H9 (cell line): ENCODE data around the gene URAD. TPM values are rescaled to one million over a fixed set of nuclear protein-coding genes. Genes with fewer than 3 reads are reported as not detected.

Experiments used
- DNase-seq: peaks from one replicate; pipeline ENCODE4 v3.0.0-alpha.2; 2017
- H2AFZ ChIP-seq: one replicate; pipeline ENCODE4 v1.6.1; 2013; ENCODE audit warnings: mild to moderate bottlenecking, low read length, control low read depth, moderate library complexity
- H2AK5ac ChIP-seq: 2 replicates; pipeline ENCODE4 v1.6.1; 2013; ENCODE audit warnings: low read length, control low read depth, mixed read lengths; ENCODE audit not compliant: insufficient read length
- H2BK120ac ChIP-seq: one replicate; pipeline ENCODE4 v1.6.1; 2013; ENCODE audit warnings: low read depth, mild to moderate bottlenecking, low read length, control low read depth, inconsistent platforms; ENCODE audit not compliant: poor library complexity, severe bottlenecking
- H2BK12ac ChIP-seq: 2 replicates; pipeline ENCODE4 v1.6.1; 2013; ENCODE audit warnings: low read length, control low read depth, mixed read lengths, low read depth; ENCODE audit not compliant: insufficient read length
- H2BK15ac ChIP-seq: 2 replicates; pipeline ENCODE4 v1.6.1; 2013; ENCODE audit warnings: low read depth, low read length, control low read depth
- H2BK20ac ChIP-seq: one replicate; pipeline ENCODE4 v1.6.1; 2013; ENCODE audit warnings: low read depth, mild to moderate bottlenecking, low read length, control low read depth, inconsistent platforms; ENCODE audit not compliant: poor library complexity, severe bottlenecking
- H2BK5ac ChIP-seq: 2 replicates; pipeline ENCODE4 v1.6.1; 2013; ENCODE audit warnings: low read length, control low read depth, mixed read lengths; ENCODE audit not compliant: insufficient read length
- H3K14ac ChIP-seq: 2 replicates; pipeline ENCODE4 v1.6.1; 2013; ENCODE audit warnings: low read length, control low read depth; ENCODE audit not compliant: insufficient read depth
- H3K18ac ChIP-seq: 2 replicates; pipeline ENCODE4 v1.6.1; 2013; ENCODE audit warnings: low read depth, mild to moderate bottlenecking, mixed read lengths, low read length, control low read depth; ENCODE audit not compliant: insufficient read length
- H3K23ac ChIP-seq: 2 replicates; pipeline ENCODE4 v1.6.1; 2013; ENCODE audit warnings: low read length, control low read depth, mixed read lengths, low read depth; ENCODE audit not compliant: insufficient read length
- H3K23me2 ChIP-seq: 2 replicates; pipeline ENCODE4 v1.6.1; 2013; ENCODE audit warnings: low read depth, mild to moderate bottlenecking, mixed read lengths, low read length, control low read depth; ENCODE audit not compliant: insufficient read length, poor library complexity, severe bottlenecking
- H3K27ac ChIP-seq: 2 replicates; pipeline ENCODE4 v1.5.1; 2013; ENCODE audit warnings: low read length, control low read depth, mixed read lengths, low read depth; ENCODE audit not compliant: insufficient read length
- H3K27me3 ChIP-seq: 2 replicates; pipeline ENCODE4 v1.6.1; 2013; ENCODE audit warnings: low read length, control low read depth, inconsistent platforms; ENCODE audit not compliant: insufficient read depth
- H3K4ac ChIP-seq: 2 replicates; pipeline ENCODE4 v1.6.1; 2013; ENCODE audit warnings: low read depth, mild to moderate bottlenecking, control low read depth, inconsistent platforms, low read length, moderate library complexity
- H3K4me1 ChIP-seq: 2 replicates; pipeline ENCODE4 v1.6.1; 2013; ENCODE audit warnings: low read length, control low read depth, inconsistent platforms; ENCODE audit not compliant: insufficient read depth
- H3K4me2 ChIP-seq: 2 replicates; pipeline ENCODE4 v1.6.1; 2013; ENCODE audit warnings: low read length, control low read depth, mixed read lengths; ENCODE audit not compliant: insufficient read length, insufficient read depth
- H3K56ac ChIP-seq: 2 replicates; pipeline ENCODE4 v1.6.1; 2013; ENCODE audit warnings: low read depth, mild to moderate bottlenecking, mixed read lengths, low read length, control low read depth; ENCODE audit not compliant: insufficient read length
- H3K79me1 ChIP-seq: 2 replicates; pipeline ENCODE4 v1.6.1; 2013; ENCODE audit warnings: low read depth, mild to moderate bottlenecking, moderate library complexity, low read length, control low read depth, inconsistent platforms; ENCODE audit not compliant: insufficient read depth, poor library complexity, severe bottlenecking
- H3K79me2 ChIP-seq: 2 replicates; pipeline ENCODE4 v1.6.1; 2013; ENCODE audit warnings: low read length, control low read depth, inconsistent platforms; ENCODE audit not compliant: insufficient read depth
- H3K9ac ChIP-seq: 2 replicates; pipeline ENCODE4 v1.6.1; 2013; ENCODE audit warnings: low read length, control low read depth, mixed read lengths; ENCODE audit not compliant: insufficient read length; ENCODE audit errors: extremely low read depth
- H3K9me3 ChIP-seq: one replicate; pipeline ENCODE4 v1.6.1; 2013; ENCODE audit warnings: low read depth, low read length, inconsistent platforms; ENCODE audit not compliant: control insufficient read depth
- H3T11ph ChIP-seq: one replicate; pipeline ENCODE4 v1.6.1; 2013; ENCODE audit warnings: mild to moderate bottlenecking, low read length, control low read depth, inconsistent platforms
- H4K20me1 ChIP-seq: one replicate; pipeline ENCODE4 v1.6.1; 2013; ENCODE audit not compliant: control insufficient read depth, insufficient read length, insufficient read depth
- H4K5ac ChIP-seq: 2 replicates; pipeline ENCODE4 v1.6.1; 2013; ENCODE audit warnings: low read depth, mild to moderate bottlenecking, mixed read lengths, low read length, control low read depth; ENCODE audit not compliant: insufficient read length
- H4K8ac ChIP-seq: replicated peaks from 2 replicates; pipeline ENCODE4 v1.6.1; 2013; ENCODE audit warnings: low read length, control low read depth, mixed read lengths, low read depth; ENCODE audit not compliant: insufficient read length
- H4K91ac ChIP-seq: 2 replicates; pipeline ENCODE4 v1.6.1; 2013; ENCODE audit warnings: low read depth, mild to moderate bottlenecking, moderate library complexity, mixed read lengths, low read length, control low read depth; ENCODE audit not compliant: insufficient read length
- H3K27ac Mint-ChIP-seq, 3 experiments: 2 replicates in 2 of 3; 3 replicates in 1 of 3; pipeline ENCODE4 v1.8.0; 2020 to 2021; ENCODE audit warnings: mixed read lengths in 3 of 3, mild to moderate bottlenecking in 1 of 3, moderate library complexity in 1 of 3
- H3K27me3 Mint-ChIP-seq: 2 replicates; pipeline ENCODE4 v1.8.0; 2021; ENCODE audit warnings: low read depth, mild to moderate bottlenecking, moderate library complexity, mixed read lengths
- H3K36me3 Mint-ChIP-seq, 3 experiments: 2 replicates in 2 of 3; 3 replicates in 1 of 3; pipeline ENCODE4 v1.8.0; 2020 to 2021; ENCODE audit warnings: low read depth in 3 of 3, mixed read lengths in 3 of 3; ENCODE audit not compliant: insufficient read depth in 1 of 3
- H3K4me1 Mint-ChIP-seq, 2 experiments: 2 replicates each; pipeline ENCODE4 v1.8.0; 2020; ENCODE audit warnings: mixed read lengths in 2 of 2
- H3K4me3 Mint-ChIP-seq, 2 experiments: 2 replicates in 1 of 2; 3 replicates in 1 of 2; pipeline ENCODE4 v1.8.0; 2020 to 2021; ENCODE audit warnings: mild to moderate bottlenecking in 2 of 2, mixed read lengths in 2 of 2, moderate library complexity in 1 of 2
- H3K9me3 Mint-ChIP-seq, 2 experiments: 2 replicates in 1 of 2; 3 replicates in 1 of 2; pipeline ENCODE4 v1.8.0; 2020; ENCODE audit warnings: mild to moderate bottlenecking in 2 of 2, mixed read lengths in 2 of 2, moderate library complexity in 1 of 2
- CTCF ChIP-seq: fragments of 200-600 bp; sonication (generic); conservative IDR thresholded peaks from 3 replicates; pipeline ENCODE4 v1.8.0; 2021; ENCODE audit warnings: antibody characterized with exemption, mild to moderate bottlenecking
- WGBS: extraction: QIAGEN DNeasy Blood & Tissue Kit; methylation state at CpG from one replicate; pipeline ENCODE4 v1.1.7; 2013; ENCODE audit warnings: missing lambda C conversion rate, low lambda C conversion rate, mixed read lengths; ENCODE audit not compliant: insufficient read length; ENCODE audit errors: extremely low coverage; 5-methylcytosine and 5-hydroxymethylcytosine counted together
- total RNA-seq: library from RNA; stranded (reverse); gene quantifications from 2 replicates; pipeline ENCODE4 v1.2.1, GENCODE V29; 2021

The URAD gene
- total RNA-seq, 1 experiment from 2014 or later = not detected

GRCh38 chr13:27962982-27963381 is 25.5 kb downstream of the URAD start:
- Mint-ChIP-seq H3K27me3 (peaks cover 100% of the 10 kb centered on the region), H3K4me1 (peaks cover 24 to 44% of the 10 kb centered on the region in 2 experiments), H3K9me3 (peaks cover 2 to 20% of the 10 kb centered on the region in 2 experiments), H3K27ac (no peak overlapping the region), H3K36me3 (no peaks in the 10 kb centered on the region), H3K4me3 (no peak overlapping the region; a peak in 1 of 5 replicates)
- no peak overlapping the region for H3K14ac ChIP-seq
- H3K4me2 ChIP-seq = no peak overlapping the region
- H3K4ac ChIP-seq = no peak overlapping the region
- H3K27ac ChIP-seq = no peak overlapping the region
- no CpG with 5 or more reads among the region's 9 CpGs for WGBS
- H3K18ac ChIP-seq = no peak overlapping the region
- no peak overlapping the region for H2BK12ac ChIP-seq
- no peak overlapping the region for H2AFZ ChIP-seq
- no peak overlapping the region for H2AK5ac ChIP-seq
- peaks cover 4% of the 10 kb centered on the region for H4K20me1 ChIP-seq
- no peaks in the 10 kb centered on the region for H3K23me2 ChIP-seq
- TF ChIP-seq CTCF = no peak
- H4K91ac ChIP-seq = no peak overlapping the region
- H3K9ac ChIP-seq = no peak overlapping the region
- H2BK20ac ChIP-seq = no peak overlapping the region
- no peaks in the 10 kb centered on the region for H3K9me3 ChIP-seq
- no peak overlapping the region for H2BK5ac ChIP-seq
- H2BK15ac ChIP-seq = no peak overlapping the region
- H3K56ac ChIP-seq = no peak overlapping the region
- no peak overlapping the region for H4K5ac ChIP-seq
- no peak for DNase-seq
- H3K79me1 ChIP-seq = no peaks in the 10 kb centered on the region
- no peak overlapping the region for H3T11ph ChIP-seq
- H4K8ac ChIP-seq = no peak overlapping the region
- no peak overlapping the region for H2BK120ac ChIP-seq
- no peak overlapping the region for H3K23ac ChIP-seq
- H3K79me2 ChIP-seq = no peaks in the 10 kb centered on the region
- H3K27me3 ChIP-seq = peaks cover 92% of the 10 kb centered on the region
- peaks cover 5% of the 10 kb centered on the region; the same call in 1 of the 2 replicates for H3K4me1 ChIP-seq
